HEK293T (cell line): ENCODE results near the gene RAPGEF1.

ENCODE experiments used
- CTCF ChIA-PET: fragments of 350-600 bp; formaldehyde crosslinking; extraction: SDS; loops from one replicate; lab custom pipeline; 2021; ENCODE audit warnings: antibody characterized with exemption, inconsistent platforms; lab: Yijun Ruan, JAX
- POLR2A ChIA-PET: fragments of 350-600 bp; formaldehyde crosslinking; extraction: SDS; loops from one replicate; lab custom pipeline; 2020; ENCODE audit warnings: antibody characterized with exemption, inconsistent platforms; lab: Yijun Ruan, JAX
- DNase-seq: peaks from one replicate; pipeline ENCODE4 v3.0.0; 2012; ENCODE audit warnings: mixed read lengths; ENCODE audit errors: extremely low spot score
- ARNT ChIP-seq: fragments of 450-650 bp; IDR thresholded peaks from 2 replicates; pipeline ENCODE4 v1.6.1; 2017; ENCODE audit warnings: mild to moderate bottlenecking
- BHLHE40 ChIP-seq: fragments of 450-650 bp; IDR thresholded peaks from 2 replicates; pipeline ENCODE4 v1.6.1; 2016; ENCODE audit warnings: mild to moderate bottlenecking, moderate library complexity, borderline replicate concordance
- CTBP1 ChIP-seq: fragments of 450-650 bp; IDR thresholded peaks from 2 replicates; pipeline ENCODE4 v1.6.1; 2016; ENCODE audit warnings: borderline replicate concordance
- ELF4 ChIP-seq: fragments of 450-650 bp; IDR thresholded peaks from 2 replicates; pipeline ENCODE4 v1.6.1; 2017; ENCODE audit warnings: antibody characterized with exemption
- FOXA1 ChIP-seq: fragments of 450-650 bp; IDR thresholded peaks from 2 replicates; pipeline ENCODE4 v1.6.1; 2016; ENCODE audit warnings: mild to moderate bottlenecking
- FOXK2 ChIP-seq: fragments of 450-650 bp; IDR thresholded peaks from 2 replicates; pipeline ENCODE4 v1.6.1; 2016; ENCODE audit warnings: mild to moderate bottlenecking
- FOXM1 ChIP-seq: fragments of 450-650 bp; IDR thresholded peaks from 2 replicates; pipeline ENCODE4 v1.6.1; 2017; ENCODE audit warnings: mild to moderate bottlenecking, borderline replicate concordance
- HDGF ChIP-seq: fragments of 450-650 bp; IDR thresholded peaks from 2 replicates; pipeline ENCODE4 v1.6.1; 2017; ENCODE audit warnings: antibody characterized with exemption, borderline replicate concordance
- L3MBTL2 ChIP-seq: fragments of 450-650 bp; conservative IDR thresholded peaks from 2 replicates; pipeline ENCODE4 v1.6.1; 2016; ENCODE audit warnings: mild to moderate bottlenecking
- LEF1 ChIP-seq: fragments of 450-650 bp; IDR thresholded peaks from 2 replicates; pipeline ENCODE4 v1.6.1; 2017; ENCODE audit warnings: mild to moderate bottlenecking, borderline replicate concordance
- NFRKB ChIP-seq: fragments of 450-650 bp; IDR thresholded peaks from 2 replicates; pipeline ENCODE4 v1.6.1; 2016; ENCODE audit warnings: mild to moderate bottlenecking, moderate library complexity
- SP1 ChIP-seq: fragments of 450-650 bp; IDR thresholded peaks from 2 replicates; pipeline ENCODE4 v1.6.1; 2017
- SUZ12 ChIP-seq: fragments of 450-650 bp; IDR thresholded peaks from 2 replicates; pipeline ENCODE4 v1.6.1; 2016; ENCODE audit warnings: mild to moderate bottlenecking
- TARDBP ChIP-seq: fragments of 450-650 bp; IDR thresholded peaks from 2 replicates; pipeline ENCODE4 v1.6.1; 2016
- ZNF384 ChIP-seq: fragments of 450-650 bp; IDR thresholded peaks from 2 replicates; pipeline ENCODE4 v1.6.1; 2016
- TF ChIP-seq, protein P1 (sequence below): fragments of 450-650 bp; IDR thresholded peaks from 2 replicates; pipeline ENCODE4 v1.6.1; 2016

Gene RAPGEF1

DNA sequence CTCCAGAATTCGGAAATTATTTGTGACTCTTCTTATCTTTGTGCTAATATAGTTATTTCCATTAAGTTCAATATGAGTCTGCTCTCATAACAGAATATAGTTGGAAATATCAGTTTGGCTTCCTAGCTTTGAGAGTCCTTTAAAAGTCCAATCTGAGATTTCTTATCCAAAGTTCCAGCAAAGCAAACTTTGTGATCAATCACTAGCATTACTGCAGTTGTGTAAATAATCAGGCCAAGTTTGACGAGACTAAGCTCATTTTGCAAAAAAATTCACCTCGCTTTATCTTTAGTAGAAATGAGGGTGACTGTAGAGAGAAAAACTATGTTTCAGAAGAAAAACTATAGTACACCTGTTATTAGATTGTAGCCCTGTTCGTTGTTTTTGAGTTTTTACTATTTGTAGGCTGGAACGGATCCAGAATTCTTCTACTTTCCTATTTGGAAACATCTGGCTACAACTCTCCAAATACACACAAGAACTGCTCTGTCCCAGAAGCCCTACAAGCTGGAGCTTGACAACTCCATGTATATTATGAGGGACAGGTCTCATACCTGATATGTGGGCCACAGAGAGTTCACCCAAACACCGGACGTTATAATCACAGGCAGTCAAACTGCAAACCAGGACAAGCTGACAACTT lies 47.8 kb downstream of the RAPGEF1 start:
- ChIA-PET POLR2A (no interaction called here), CTCF (no interaction called here)
- no peak for DNase-seq
- TF ChIP-seq, protein P1, sequence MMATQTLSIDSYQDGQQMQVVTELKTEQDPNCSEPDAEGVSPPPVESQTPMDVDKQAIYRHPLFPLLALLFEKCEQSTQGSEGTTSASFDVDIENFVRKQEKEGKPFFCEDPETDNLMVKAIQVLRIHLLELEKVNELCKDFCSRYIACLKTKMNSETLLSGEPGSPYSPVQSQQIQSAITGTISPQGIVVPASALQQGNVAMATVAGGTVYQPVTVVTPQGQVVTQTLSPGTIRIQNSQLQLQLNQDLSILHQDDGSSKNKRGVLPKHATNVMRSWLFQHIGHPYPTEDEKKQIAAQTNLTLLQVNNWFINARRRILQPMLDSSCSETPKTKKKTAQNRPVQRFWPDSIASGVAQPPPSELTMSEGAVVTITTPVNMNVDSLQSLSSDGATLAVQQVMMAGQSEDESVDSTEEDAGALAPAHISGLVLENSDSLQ: no peak
- TF ChIP-seq FOXK2: no peak
- no peak for TF ChIP-seq ELF4
- TF ChIP-seq ZNF384: no peak
- TF ChIP-seq CTBP1: no peak
- no peak for TF ChIP-seq NFRKB
- TF ChIP-seq L3MBTL2: no peak
- no peak for TF ChIP-seq TARDBP
- TF ChIP-seq BHLHE40: no peak
- no peak for TF ChIP-seq SUZ12
- no peak for TF ChIP-seq HDGF
- TF ChIP-seq FOXA1: no peak
- TF ChIP-seq FOXM1: no peak
- no peak for TF ChIP-seq SP1
- TF ChIP-seq LEF1: no peak
- no peak for TF ChIP-seq ARNT

DNA sequence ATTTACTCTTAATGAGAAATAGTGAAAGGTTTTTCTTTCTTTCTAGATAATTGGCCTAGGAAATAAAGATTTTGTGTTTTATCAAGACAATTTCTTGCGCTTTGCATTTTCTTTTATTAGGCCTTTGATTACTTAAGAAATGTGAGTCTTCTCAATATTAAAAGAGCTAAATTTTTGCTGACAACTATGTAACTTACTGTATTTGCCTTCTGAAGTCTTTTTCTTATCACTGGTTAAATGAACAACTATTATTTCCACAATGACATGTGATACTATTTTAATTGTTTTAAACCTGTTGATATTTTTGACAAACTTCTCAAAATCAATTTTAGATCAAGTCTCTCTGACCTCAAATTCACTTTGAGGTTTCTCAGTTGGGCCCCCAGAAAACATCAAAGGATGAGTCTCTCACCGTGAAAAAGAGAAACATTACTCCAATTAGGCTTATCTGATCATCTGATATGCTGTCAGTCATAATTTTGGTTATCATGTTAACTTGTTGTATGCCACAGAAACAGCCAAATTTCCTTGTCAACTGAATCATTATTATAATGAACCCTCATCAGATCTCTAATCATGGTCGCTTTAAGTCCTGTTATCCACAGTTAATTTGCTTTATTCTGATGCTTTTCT lies 48.8 kb downstream of the RAPGEF1 start:
- TF ChIP-seq L3MBTL2: no peak
- TF ChIP-seq FOXM1: no peak
- TF ChIP-seq, protein P1: 0 out of 2 replicates have a peak, but pooled peaks have one; percentile 19
- no peak for TF ChIP-seq ARNT
- no peak for TF ChIP-seq FOXA1
- TF ChIP-seq SUZ12: no peak
- TF ChIP-seq BHLHE40: no peak
- TF ChIP-seq LEF1: no peak
- no peak for DNase-seq
- ChIA-PET CTCF (no interaction called here), POLR2A (no interaction called here)

DNA sequence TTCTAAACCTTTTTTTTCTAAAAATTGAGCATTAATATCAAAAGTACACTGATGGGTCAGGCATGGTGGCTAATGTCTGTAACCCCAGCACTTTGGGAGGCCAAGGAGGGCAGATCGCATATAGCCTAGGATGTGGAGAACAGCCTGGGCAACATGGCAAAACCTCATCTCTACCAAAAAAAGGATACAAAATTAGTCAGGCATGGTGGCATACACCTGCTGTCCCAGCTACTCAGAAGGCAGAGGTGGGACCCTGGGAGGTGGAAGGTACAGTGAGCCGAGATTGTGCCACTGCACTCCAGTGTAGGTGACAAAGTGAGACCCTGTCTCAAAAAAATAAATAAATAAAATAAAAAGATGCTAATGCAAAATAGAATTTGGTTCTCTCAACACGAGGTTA lies 49.4 kb downstream of the RAPGEF1 start:
- CTCF ChIA-PET: no interaction called here
- no peak for TF ChIP-seq SP1
- TF ChIP-seq ZNF384: no peak
- TF ChIP-seq LEF1: no peak
- TF ChIP-seq, protein P1: no peak
- TF ChIP-seq FOXM1: no peak
- TF ChIP-seq CTBP1: no peak
- TF ChIP-seq ELF4: no peak
- TF ChIP-seq FOXA1: no peak
- TF ChIP-seq L3MBTL2: no peak
- TF ChIP-seq NFRKB: no peak
- no peak for TF ChIP-seq ARNT
- TF ChIP-seq SUZ12: no peak
- no peak for TF ChIP-seq BHLHE40
- no peak for TF ChIP-seq FOXK2
- no peak for TF ChIP-seq HDGF
- POLR2A ChIA-PET: no interaction called here
- DNase-seq: no peak

- ChIA-PET POLR2A (no interaction called here), CTCF (no interaction called here)
- TF ChIP-seq ELF4: no peak
- TF ChIP-seq TARDBP: no peak
- no peak for TF ChIP-seq SP1
- TF ChIP-seq FOXM1: no peak
- no peak for TF ChIP-seq SUZ12
- no peak for TF ChIP-seq NFRKB
- TF ChIP-seq ARNT: no peak
- TF ChIP-seq BHLHE40: no peak
- TF ChIP-seq, protein P1: no peak
- TF ChIP-seq HDGF: no peak
- no peak for TF ChIP-seq ZNF384
- TF ChIP-seq CTBP1: no peak
- no peak for TF ChIP-seq FOXK2
- TF ChIP-seq LEF1: no peak
- TF ChIP-seq FOXA1: no peak
- DNase-seq: no peak
Observed at GRCh38 chr9:131688377-131688776, 51.5 kb downstream of the RAPGEF1 start.
